ENCODE results near the gene APOBEC2. TPM values are rescaled to one million over a fixed set of nuclear protein-coding genes. Genes with fewer than 3 reads are reported as not detected.
A peak's percentile ranks its signal among the peaks of the same experiment; 100 is the strongest.

Gene APOBEC2
- total RNA-seq, 1 donor from 2014 or later = not detected

DNA sequence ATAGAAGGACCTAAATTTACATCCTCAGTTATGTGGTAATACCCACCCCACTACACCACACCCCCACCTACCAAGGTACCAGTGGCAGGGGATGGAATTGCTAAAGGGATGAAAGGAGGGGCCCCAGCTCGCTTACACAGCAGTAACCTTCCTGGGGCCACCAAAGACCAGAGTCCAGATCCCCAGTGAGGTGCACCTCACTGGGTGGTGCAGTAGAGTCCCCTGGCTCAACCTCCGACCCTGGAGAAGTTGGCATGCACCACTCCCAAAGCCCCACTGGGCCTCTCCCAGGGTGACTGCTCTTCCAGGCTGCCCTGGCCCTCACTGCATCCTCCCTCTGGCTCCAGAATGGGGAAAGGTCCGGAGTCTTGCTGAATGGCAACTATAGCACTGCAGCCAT is 14.8 kb upstream of the APOBEC2 start:
- no peak for DNase-seq

GRCh38 chr6:41039060-41039998 is 13.7 kb upstream of the APOBEC2 start, which contains the start of gene UNC5CL:
TSS of gene UNC5CL (minus strand) at chr6:41039221. CDS start at chr6:41035074, 4,147 bp downstream.
- DNase-seq = peak; percentile 58

DNA sequence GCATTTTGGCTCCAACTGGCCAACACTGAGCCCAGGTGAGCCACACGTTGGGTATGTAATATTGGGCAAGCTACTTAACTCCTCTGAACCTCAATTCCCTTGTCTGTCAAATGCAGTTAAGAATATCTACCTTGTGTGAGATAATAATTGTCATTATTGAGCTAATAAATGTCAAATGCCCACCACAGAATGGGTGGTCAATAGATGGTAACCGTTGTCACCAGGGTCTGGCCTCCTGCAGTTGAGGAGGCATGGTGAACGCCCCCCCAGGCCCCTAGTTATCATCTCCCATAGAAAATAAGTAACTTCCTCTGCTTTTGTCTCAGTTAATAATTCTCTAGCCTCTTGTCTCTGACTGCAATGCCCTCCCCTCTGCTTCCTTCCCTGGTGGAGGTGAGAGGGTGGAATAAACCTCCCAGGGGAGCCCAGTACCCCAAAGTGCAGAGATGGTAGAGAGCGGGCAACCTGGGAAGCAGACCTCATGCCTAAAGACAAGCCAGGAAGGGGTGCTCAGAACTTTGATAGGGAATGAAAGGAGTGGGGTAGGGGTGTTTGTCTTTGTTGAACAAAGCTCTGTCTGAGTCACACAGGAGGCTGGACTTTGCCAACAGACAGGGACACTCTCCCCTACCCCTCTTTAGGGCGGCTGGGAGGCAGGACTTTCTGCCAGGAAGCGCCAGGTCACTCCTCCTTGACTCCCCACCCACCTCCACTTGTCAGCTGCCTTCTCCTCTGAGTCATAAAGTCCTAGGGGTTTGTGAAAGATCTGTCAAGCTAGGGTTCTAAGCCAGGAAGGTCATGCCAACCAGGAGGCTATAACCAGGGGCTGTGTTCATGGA is 12.7 kb upstream of the APOBEC2 start:
- peak; percentile 10 for DNase-seq

DNA sequence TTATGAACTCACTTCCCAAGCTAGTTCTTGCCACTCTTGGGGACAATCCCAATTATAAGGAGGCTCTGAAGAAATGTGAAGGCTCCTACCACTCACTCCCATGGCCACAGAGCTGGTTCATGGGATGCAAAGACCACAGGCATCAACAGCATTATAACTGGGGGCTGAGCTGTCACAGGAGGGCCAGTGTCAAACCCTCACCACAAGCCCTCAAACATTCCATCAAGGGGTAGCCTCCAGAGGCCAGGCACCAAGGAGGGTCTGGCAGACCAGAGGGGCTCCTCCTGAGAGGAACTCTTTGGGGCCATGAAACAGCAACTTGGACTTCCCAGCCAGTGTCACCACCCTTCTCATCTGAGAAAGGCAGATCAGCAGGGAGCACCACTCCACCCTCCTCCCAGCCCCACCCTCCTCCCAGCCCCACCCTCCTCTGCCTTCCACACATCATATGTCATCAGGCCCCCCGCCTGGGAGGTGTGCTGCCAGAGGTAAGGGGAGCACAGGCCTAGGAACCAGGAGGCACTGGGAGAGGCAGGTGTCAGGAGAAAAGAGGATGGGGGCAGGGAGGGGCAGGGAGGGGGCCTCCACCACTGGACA is 12.0 kb upstream of the APOBEC2 start:
- DNase-seq = no peak

GRCh38 chr6:41042226-41043055 is 10.6 kb upstream of the APOBEC2 start, which contains the start of gene TSPO2:
TSS of gene TSPO2 (plus strand) at chr6:41042467. CDS start at chr6:41042986, 519 bp downstream.
- no peak for DNase-seq

DNA sequence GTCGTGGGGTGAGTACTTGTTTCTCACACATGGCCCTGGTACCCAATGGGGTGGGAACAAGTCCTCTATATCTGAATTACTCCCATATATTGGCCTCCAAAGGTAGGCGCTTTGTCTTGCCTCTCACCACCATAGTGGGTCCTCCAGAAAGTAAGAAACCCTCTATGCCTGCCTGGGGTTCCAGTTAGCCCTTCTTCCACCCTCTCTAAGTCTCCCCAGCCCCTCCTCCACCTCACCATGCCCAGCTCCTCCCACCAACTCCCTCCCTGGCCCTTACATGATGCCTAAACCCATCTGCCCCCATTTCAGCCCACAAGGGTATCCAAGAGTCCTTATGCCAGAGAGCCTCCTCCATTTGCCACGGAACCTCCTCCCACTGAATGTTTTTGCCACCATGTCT is 9.9 kb upstream of the APOBEC2 start:
- no peak for DNase-seq

- DNase-seq = no peak
These were observed 7.3 kb upstream of the APOBEC2 start for GRCh38 chr6:41045664-41046063.

GRCh38 chr6:41046084-41046483 is 6.9 kb upstream of the APOBEC2 start:
- DNase-seq = no peak

GRCh38 chr6:41047306-41047705 is 5.7 kb upstream of the APOBEC2 start:
- no peak for DNase-seq

DNA sequence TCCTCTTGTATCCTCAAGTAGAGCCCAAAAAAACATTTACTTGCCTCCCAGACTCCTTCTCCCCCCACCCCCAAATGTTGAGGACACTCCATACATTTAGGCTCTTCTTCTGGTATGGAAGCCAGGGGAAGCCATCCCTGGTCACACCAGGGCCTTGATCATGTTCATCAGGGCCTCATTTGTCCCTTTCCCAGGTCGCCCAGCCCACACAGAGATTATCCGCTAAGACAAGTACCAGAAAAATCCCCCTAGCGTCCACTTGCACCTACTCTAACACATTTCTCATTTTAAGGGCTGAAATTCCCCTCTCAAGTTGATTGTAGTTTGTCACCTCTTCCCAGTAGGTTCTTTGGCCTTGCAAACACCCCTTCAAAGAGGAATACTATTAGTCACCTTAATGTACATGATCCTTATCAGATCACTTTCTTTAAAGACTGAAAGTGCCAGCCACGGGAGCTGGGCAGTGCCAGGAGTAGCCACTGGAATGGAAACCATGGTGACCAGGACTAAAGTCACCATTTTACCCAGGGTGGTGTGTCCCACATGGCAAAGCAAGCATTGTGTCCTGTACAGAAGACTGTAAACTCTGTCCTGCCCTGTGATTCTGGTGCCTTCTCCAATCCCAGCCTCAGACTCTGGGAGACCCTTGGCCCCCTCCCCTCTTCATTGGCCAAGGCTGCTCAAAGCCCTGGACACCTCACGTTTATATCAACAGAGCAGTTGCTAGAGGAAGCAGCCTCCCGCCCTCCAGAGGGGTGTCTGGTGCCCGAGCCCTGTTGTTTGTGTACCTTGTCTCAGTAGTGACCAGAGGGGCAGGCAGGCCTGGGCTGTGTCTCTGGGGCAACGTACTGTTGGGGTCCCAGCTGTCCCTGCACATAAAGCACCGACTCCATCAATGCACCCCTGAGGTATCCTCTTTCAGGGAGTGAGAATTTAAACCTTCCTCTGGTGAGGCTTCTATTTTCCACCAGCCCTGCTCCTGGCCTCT is 5.0 kb upstream of the APOBEC2 start:
- no peak for DNase-seq

DNA sequence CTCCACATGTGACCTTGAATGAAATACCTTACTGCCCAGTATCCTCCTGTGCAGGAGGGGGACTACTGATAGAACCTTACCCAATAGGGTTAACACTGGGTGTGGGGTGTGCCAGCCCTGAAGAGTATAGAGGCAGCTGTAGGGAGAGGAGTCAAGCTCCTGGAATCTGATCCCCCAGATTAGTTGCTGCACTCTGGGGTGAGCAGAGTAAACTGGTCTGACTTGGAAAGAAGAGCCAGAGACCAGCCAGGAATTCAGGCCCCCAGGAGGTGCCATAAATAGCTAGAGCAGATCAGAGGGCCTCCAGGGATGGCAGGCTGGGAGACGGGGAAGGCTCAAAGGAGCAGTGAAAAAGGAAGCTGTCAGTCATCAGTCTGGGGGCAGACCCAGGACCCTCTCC is 3.5 kb upstream of the APOBEC2 start:
- DNase-seq = no peak

DNA sequence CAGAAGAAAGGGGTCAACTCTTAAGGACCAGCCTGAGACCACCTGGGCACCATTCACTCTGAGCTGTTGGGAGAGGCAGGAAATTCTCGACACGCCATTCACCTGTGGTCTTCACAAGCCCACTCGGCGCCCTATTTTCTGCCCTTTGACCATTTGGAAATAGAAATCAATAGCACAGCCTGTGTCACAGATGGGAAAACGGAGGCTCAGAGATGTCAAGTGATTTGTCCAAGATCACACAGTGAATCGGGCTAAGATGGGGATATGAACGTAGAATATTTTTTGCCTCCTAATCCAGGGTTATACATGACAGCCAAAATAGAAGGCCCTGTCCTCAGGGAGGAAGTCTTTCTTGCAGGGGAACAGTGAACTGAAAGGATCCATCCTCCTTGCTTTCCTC is 3.0 kb upstream of the APOBEC2 start:
- no peak for DNase-seq

DNA sequence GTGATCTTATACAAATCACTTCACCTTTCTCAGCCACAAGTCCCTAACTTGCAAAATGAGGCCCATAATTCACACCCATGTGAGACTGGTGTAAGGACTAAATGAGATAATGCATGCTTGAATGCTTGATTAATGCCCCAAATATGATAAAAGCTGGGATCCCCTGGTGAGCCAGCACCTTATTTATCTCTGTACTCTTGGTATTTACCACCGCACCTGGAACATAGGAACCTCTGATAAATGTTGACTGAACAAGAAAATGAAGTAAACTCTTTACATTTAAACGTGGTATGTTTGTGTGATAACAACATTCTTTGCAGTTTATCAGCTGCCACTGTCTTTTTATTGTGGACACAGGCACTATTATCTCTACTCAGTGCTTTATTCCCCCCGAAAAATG is 2.5 kb upstream of the APOBEC2 start:
- DNase-seq = no peak

- no peak for DNase-seq
These were observed 1.1 kb upstream of the APOBEC2 start for GRCh38 chr6:41051873-41052272.

GRCh38 chr6:41054511-41054910 is 1.5 kb downstream of the APOBEC2 start:
- no peak for DNase-seq

DNA sequence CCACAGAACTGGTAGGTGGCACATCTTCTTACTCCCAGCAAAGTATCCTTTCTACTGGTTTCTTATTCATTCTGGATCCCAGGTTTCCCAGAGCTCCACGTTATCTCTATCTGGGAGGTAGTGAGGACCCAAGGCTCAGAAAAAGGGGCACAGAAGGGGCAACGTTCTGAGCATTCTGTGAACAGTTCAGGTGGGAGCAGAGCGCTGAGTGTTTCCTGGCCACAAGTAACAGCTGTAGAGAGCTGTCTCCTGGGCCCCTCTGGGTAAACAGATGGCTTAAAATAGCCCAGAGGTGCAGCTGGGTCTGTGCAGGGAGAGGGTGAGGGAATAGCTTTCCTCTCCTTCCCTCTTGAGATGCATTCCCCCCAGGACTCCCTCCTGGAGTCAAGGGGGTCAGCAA is 2.1 kb downstream of the APOBEC2 start:
- DNase-seq = no peak

DNA sequence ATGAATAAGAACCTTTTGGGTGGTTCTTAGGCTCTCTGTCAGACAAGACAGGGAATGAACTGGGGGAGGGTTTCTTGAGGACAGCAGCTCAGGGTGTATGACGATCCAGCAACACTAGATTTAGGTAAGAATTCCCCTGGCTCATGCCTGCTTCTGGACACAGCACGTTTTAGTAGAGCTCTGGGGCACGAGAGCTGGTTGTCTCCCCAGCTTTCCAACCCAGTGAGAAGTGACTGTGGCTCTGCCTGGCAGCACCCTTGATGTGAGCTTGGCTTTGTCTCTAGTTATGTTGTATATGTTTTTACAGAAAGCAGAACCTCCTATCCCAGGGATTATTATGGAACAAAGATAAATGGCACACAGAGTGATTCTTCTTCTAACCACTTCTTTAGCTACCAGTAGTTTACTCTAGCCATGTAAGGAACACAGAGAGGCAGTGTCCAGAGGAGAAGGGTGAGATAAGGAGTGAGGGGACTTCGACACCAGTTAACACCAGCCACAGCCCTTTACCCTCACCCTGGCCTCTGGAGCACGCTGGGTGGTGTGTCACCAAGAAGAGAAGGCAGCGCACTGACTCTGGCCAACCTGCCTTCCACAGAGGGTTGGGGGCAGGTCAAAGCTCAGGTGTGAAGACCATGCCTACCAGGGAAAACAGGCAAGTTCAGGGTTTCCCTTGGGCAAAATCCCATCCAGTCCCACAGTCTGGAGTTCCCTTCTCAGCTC is 3.9 kb downstream of the APOBEC2 start:
- no peak for DNase-seq

DNA sequence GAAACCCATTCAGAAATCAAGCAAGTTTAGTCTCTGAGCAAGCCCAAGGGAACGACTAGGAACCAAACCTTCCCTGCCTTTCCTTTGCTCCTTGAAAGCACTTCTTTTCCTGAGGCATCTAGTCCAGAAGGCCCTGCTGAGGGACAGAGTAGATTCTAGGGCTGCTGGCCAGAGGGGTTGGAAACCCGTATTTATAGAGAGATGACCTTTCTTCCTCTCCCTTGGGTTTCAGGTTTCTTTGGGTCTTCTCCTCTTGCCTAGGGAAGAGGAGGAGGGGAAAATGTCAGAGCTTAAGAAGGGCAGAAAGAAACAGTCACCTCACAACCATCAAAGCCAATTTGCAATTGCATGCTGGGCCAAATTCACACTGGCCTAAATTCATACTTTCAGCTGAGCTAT is 5.8 kb downstream of the APOBEC2 start:
- no peak for DNase-seq

GRCh38 chr6:41059556-41059955 is 6.6 kb downstream of the APOBEC2 start:
- DNase-seq = no peak

- no peak for DNase-seq
These were observed 8.3 kb downstream of the APOBEC2 start for GRCh38 chr6:41061196-41061726.
